Measurements from ENCODE around the gene ASB16. TPM values are rescaled to one million over a fixed set of nuclear protein-coding genes. Genes with fewer than 3 reads are reported as not detected.

The ASB16 gene
- polyA plus RNA-seq, 1 of the 3 experiments (the other 2 are of a cell fraction), result not detected

GRCh38 chr17:44188576-44189403 lies 18.3 kb downstream of the ASB16 start:
- WGBS (ENCODE audit: low lambda C conversion rate), result 94% methylated on average over 12 of the region's 12 CpGs
- peak overlapping the region in 1 of 2 experiments; percentile 80; a peak in 2 of 4 replicates for H3K4me3 ChIP-seq (ENCODE audit: low read depth in 2 of 2, low read length in 1 of 2)
- no peak for TF ChIP-seq NFIC (IDR thresholded peaks at IDR 0.05; ENCODE audit: borderline replicate concordance)
- H3K4me1 ChIP-seq (ENCODE audit: control insufficient read depth in 1 of 2, insufficient read depth in 2 of 2, low read depth in 1 of 2, low read length in 1 of 2), result peaks cover 8 to 16% of the 10 kb centered on the region in 2 experiments; a peak in 2 of 4 replicates
- POLR2A ChIA-PET, result no interaction called here
- DNase-seq, result no peak
- peaks cover 15 to 33% of the 10 kb centered on the region in 2 experiments for H3K36me3 ChIP-seq (replicated peaks in 1 of 2; ENCODE audit: control insufficient read depth in 1 of 2, insufficient read depth in 2 of 2, low read length in 1 of 2)
- no peak overlapping the region for H2AFZ ChIP-seq (ENCODE audit: low read depth)
- CTCF ChIA-PET, result interaction anchor here (0.6 to 1.4 kb wide), 2 partner anchors 10 to 30 kb away, joined by 3 read pairs; no protein-coding TSS in a partner anchor
- peaks cover 57% of the 10 kb centered on the region for H3K79me2 ChIP-seq (ENCODE audit: insufficient read depth)
- no peaks in the 10 kb centered on the region for H3K9me2 ChIP-seq
- H3K9ac ChIP-seq, result peak overlapping the region; percentile 93; the same call in 1 of the 2 replicates
- H4K20me1 ChIP-seq (ENCODE audit: insufficient read depth), result peaks cover 5% of the 10 kb centered on the region; the same call in 1 of the 2 replicates
- H3K9me3 ChIP-seq, result no peaks in the 10 kb centered on the region
- peak overlapping the region; percentile 83 for H3K4me2 ChIP-seq
- no peak overlapping the region for H3K27ac ChIP-seq (ENCODE audit: low read depth in 2 of 2, low read length in 1 of 2)
- H3K27me3 ChIP-seq (ENCODE audit: insufficient read depth), result no peaks in the 10 kb centered on the region
- H3F3A ChIP-seq (replicated peaks; ENCODE audit: insufficient read depth), result peaks cover 31% of the 10 kb centered on the region

DNA sequence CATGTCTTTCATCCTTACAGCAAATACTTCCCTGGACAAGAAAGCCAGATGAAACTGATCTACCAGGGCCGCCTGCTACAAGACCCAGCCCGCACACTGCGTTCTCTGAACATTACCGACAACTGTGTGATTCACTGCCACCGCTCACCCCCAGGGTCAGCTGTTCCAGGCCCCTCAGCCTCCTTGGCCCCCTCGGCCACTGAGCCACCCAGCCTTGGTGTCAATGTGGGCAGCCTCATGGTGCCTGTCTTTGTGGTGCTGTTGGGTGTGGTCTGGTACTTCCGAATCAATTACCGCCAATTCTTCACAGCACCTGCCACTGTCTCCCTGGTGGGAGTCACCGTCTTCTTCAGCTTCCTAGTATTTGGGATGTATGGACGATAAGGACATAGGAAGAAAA lies 20.0 kb downstream of the ASB16 start:
- H3K27ac ChIP-seq (ENCODE audit: low read depth in 2 of 2, low read length in 1 of 2), result no peak overlapping the region; a peak in 1 of 4 replicates
- no peaks in the 10 kb centered on the region for H3K9me2 ChIP-seq
- CTCF ChIA-PET, result interaction anchor here (0.9 kb wide), 1 partner anchor 161 kb away, joined by 3 read pairs; no protein-coding TSS in a partner anchor
- no peak for DNase-seq
- 94% methylated on average over 10 of the region's 10 CpGs for WGBS (ENCODE audit: low lambda C conversion rate)
- peaks cover 27% of the 10 kb centered on the region for H3F3A ChIP-seq (replicated peaks; ENCODE audit: insufficient read depth)
- H3K9ac ChIP-seq, result no peak overlapping the region
- no peak for TF ChIP-seq FOXM1 (IDR thresholded peaks at IDR 0.05; ENCODE audit: low read depth)
- TF ChIP-seq CTCF (IDR thresholded peaks at IDR 0.05), result no peak
- TF ChIP-seq FOXJ3 (CRISPR knock-in tag; IDR thresholded peaks at IDR 0.05), result no peak
- 0 out of 2 replicates have a peak, but pooled peaks have one; percentile 9 for TF ChIP-seq JUND (IDR thresholded peaks at IDR 0.05)
- TF ChIP-seq, protein P1, sequence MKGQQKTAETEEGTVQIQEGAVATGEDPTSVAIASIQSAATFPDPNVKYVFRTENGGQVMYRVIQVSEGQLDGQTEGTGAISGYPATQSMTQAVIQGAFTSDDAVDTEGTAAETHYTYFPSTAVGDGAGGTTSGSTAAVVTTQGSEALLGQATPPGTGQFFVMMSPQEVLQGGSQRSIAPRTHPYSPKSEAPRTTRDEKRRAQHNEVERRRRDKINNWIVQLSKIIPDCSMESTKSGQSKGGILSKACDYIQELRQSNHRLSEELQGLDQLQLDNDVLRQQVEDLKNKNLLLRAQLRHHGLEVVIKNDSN (IDR thresholded peaks at IDR 0.05; ENCODE audit: borderline replicate concordance, low read depth), result no peak
- TF ChIP-seq GABPA (IDR thresholded peaks at IDR 0.05; ENCODE audit: low read depth), result no peak
- TF ChIP-seq, protein P2, sequence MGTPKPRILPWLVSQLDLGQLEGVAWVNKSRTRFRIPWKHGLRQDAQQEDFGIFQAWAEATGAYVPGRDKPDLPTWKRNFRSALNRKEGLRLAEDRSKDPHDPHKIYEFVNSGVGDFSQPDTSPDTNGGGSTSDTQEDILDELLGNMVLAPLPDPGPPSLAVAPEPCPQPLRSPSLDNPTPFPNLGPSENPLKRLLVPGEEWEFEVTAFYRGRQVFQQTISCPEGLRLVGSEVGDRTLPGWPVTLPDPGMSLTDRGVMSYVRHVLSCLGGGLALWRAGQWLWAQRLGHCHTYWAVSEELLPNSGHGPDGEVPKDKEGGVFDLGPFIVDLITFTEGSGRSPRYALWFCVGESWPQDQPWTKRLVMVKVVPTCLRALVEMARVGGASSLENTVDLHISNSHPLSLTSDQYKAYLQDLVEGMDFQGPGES (IDR thresholded peaks at IDR 0.05; ENCODE audit: low read depth, low read length), result no peak
- TF ChIP-seq, protein P3, sequence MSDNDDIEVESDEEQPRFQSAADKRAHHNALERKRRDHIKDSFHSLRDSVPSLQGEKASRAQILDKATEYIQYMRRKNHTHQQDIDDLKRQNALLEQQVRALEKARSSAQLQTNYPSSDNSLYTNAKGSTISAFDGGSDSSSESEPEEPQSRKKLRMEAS (IDR thresholded peaks at IDR 0.05; ENCODE audit: low read depth), result no peak
- POLR2A ChIA-PET, result no interaction called here
- H3K36me3 ChIP-seq (replicated peaks in 1 of 2; ENCODE audit: control insufficient read depth in 1 of 2, insufficient read depth in 2 of 2, low read length in 1 of 2), result peaks cover 23 to 50% of the 10 kb centered on the region in 2 experiments
- H3K4me3 ChIP-seq (ENCODE audit: low read depth in 2 of 2, low read length in 1 of 2), result no peak overlapping the region
- H3K4me2 ChIP-seq, result no peak overlapping the region
- H3K9me3 ChIP-seq, result no peaks in the 10 kb centered on the region
- H4K20me1 ChIP-seq (ENCODE audit: insufficient read depth), result peaks cover 2% of the 10 kb centered on the region; the same call in 1 of the 2 replicates
- no peaks in the 10 kb centered on the region for H3K27me3 ChIP-seq (ENCODE audit: insufficient read depth)
- no peak overlapping the region for H2AFZ ChIP-seq (ENCODE audit: low read depth)
- peaks cover 1 to 13% of the 10 kb centered on the region in 2 experiments; a peak in 2 of 4 replicates for H3K4me1 ChIP-seq (ENCODE audit: control insufficient read depth in 1 of 2, insufficient read depth in 2 of 2, low read depth in 1 of 2, low read length in 1 of 2)
- H3K79me2 ChIP-seq (ENCODE audit: insufficient read depth), result peaks cover 47% of the 10 kb centered on the region

Measured in SK-N-SH (cell line).